Heart left ventricle (tissue), 16 donors: ENCODE data around the gene PDE3A. TPM values are rescaled to one million over a fixed set of nuclear protein-coding genes. Genes with fewer than 3 reads are reported as not detected.

Experiments
- ATAC-seq, 4 donors: fragments of 200-7000 bp; cut with Tn5 transposase; one replicate each; pipeline ENCODE4 v1.9.1; 2020 to 2022; ENCODE audit warnings: moderate library complexity in 4 of 4, mild to moderate bottlenecking in 3 of 4, moderate number of reproducible peaks in 1 of 4
- DNase-seq, 5 donors: peaks; one replicate each; pipeline ENCODE4 v3.0.0-alpha.2; 2020
- H3K27ac ChIP-seq, 12 donors: fragments of 200-600 bp; sonication (generic) in 4 of 12; one replicate each; pipeline versions ENCODE4 v1.5.0 to v1.8.0; 2016 to 2022; ENCODE audit warnings: mild to moderate bottlenecking in 2 of 12
- H3K27me3 ChIP-seq, 9 donors: fragments of 200-600 bp; sonication (generic) in 2 of 9; one replicate each; pipeline versions ENCODE4 v1.5.1 to v1.8.0; 2016 to 2022; ENCODE audit warnings: mild to moderate bottlenecking in 3 of 9
- H3K36me3 ChIP-seq, 9 donors: fragments of 200-600 bp; sonication (generic) in 2 of 9; one replicate each; pipeline versions ENCODE4 v1.5.0 to v1.8.0; 2018 to 2022; ENCODE audit warnings: mild to moderate bottlenecking in 2 of 9
- H3K4me1 ChIP-seq, 12 donors: fragments of 200-600 bp; sonication (generic) in 4 of 12; one replicate each; pipeline versions ENCODE4 v1.5.0 to v1.8.0; 2016 to 2022; ENCODE audit warnings: mild to moderate bottlenecking in 3 of 12
- H3K4me3 ChIP-seq, 12 donors: fragments of 200-600 bp; sonication (generic) in 4 of 12; one replicate each; pipeline versions ENCODE4 v1.5.0 to v1.8.0; 2017 to 2022; ENCODE audit warnings: mild to moderate bottlenecking in 9 of 12, moderate library complexity in 4 of 12
- H3K9me3 ChIP-seq, 12 donors: fragments of 200-600 bp; sonication (generic) in 4 of 12; one replicate each; pipeline versions ENCODE4 v1.5.0 to v1.8.0; 2016 to 2022; ENCODE audit warnings: mild to moderate bottlenecking in 1 of 12
- POLR2A ChIP-seq, 2 donors: fragments of 450-650 bp; IDR thresholded peaks; one replicate each; pipeline ENCODE4 v1.6.1; 2017; ENCODE audit warnings: antibody characterized with exemption in 2 of 2, mild to moderate bottlenecking in 2 of 2, moderate library complexity in 2 of 2
- WGBS, 4 donors: extraction: QIAGEN DNeasy Blood & Tissue Kit in 2 of 4; methylation state at CpG; one replicate each; pipeline versions ENCODE4 v1.1.5 to v1.1.7; 2013 to 2018; 5-methylcytosine and 5-hydroxymethylcytosine counted together
- intact Hi-C, 10 donors: fragments of 100-400 bp; cut with DNase I; formaldehyde crosslinking; loops; one replicate each; pipeline versions ENCODE4 v1.11.1 to v1.14.2; 2022
- polyA plus RNA-seq, 2 donors: library from polyadenylated mRNA; stranded (reverse); fragments of 200-250 nt; gene quantifications; one replicate each; pipeline ENCODE4 v1.2.3, GENCODE V29; 2013
- total RNA-seq, 9 donors: library from RNA; depleted of rRNA in 2 of 9; stranded (reverse); fragments of >200 nt in 2 of 9; fragmentation: NEBNext Ultra II Directional in 3 of 9; extraction: Animal tissue kit (Norgen Biotek cat#: 25700) in 3 of 9; gene quantifications; one replicate each; pipeline versions ENCODE4 v1.1.0 to v1.2.4, GENCODE V29; 2016 to 2023
- TF ChIP-seq, protein P1 (sequence below), 12 donors: fragments of 200-600 bp; sonication (generic) in 4 of 12; IDR thresholded peaks; one replicate each; pipeline versions ENCODE4 v1.5.0 to v1.8.0; 2018 to 2022; ENCODE audit warnings: antibody characterized with exemption in 12 of 12, mild to moderate bottlenecking in 5 of 12
- donor health status: ischemic (EF 13 %, LVEDD 7.1; RV severe dilation, severe dysfunction).
- donor health status: healthy with polysubstance abuse.
- donor health status: DM: no; HTN: yes; CAD: no.
- donor health status: DM: no; HTN: no; CAD: no.
- donor health status: ischemic (EF 25% LVEDD 6.9; RV normal size, moderate dysfunction).
- donor health status: ischemic (EF 25% LVEDD 5.7; RV mildly dilated, moderate dysfunction).
- donor health status: healthy.
- donor health status: DM: yes; HTN: yes; CAD: no.
- donor health status: ischemic (EF 35%, LVEDD 5.7; RV mildly dilated, moderate dysfunction).
- donor health status: nonischemic (EF 11% LVEDD 7.7; RV severe dilation, severe dysfunction).
- donor health status: DM: yes; HTN: yes; CAD: no.
- donor health status: PGD.
- donor health status: ischemic (EF 29% LVEDD 5.4; RV normal size, mild dysfunction).
- donor health status: nonischemic (EF 23%, LVEDD 6.1; RV moderate dilation, normal function).

The PDE3A gene
- total and polyA plus RNA-seq, 11 donors, result 44.5 to 295 (median 183) TPM

DNA sequence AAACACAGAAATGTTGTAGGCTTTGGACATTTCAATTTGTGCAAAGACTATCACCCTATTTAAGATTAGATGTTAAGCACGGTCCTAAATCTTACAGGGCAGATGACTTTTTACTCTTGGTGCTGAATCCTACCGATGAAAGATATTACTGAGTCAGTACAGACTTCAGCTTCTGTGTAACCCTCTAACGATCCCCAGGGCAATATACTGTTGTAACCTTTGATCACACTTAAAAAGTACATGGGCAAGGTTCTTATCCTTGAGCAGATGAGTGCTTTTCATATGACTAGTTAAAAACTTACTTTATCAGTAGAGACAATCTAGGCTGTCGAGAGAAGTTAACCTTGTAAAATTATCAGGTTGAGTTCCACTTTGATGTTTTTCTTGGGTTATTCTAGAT lies 22.5 kb downstream of the PDE3A start:
- H3K4me1 ChIP-seq, result peaks cover 0 to 54% (median 20%) of the 10 kb centered on the region in 12 donors
- no peaks in the 10 kb centered on the region for H3K36me3 ChIP-seq
- DNase-seq (no peak), ATAC-seq (peak in 3 of 4 donors; percentile 22 to 38 (median 38))
- H3K27me3 ChIP-seq, result no peaks in the 10 kb centered on the region
- no peaks in the 10 kb centered on the region for H3K9me3 ChIP-seq
- TF ChIP-seq, protein P1, sequence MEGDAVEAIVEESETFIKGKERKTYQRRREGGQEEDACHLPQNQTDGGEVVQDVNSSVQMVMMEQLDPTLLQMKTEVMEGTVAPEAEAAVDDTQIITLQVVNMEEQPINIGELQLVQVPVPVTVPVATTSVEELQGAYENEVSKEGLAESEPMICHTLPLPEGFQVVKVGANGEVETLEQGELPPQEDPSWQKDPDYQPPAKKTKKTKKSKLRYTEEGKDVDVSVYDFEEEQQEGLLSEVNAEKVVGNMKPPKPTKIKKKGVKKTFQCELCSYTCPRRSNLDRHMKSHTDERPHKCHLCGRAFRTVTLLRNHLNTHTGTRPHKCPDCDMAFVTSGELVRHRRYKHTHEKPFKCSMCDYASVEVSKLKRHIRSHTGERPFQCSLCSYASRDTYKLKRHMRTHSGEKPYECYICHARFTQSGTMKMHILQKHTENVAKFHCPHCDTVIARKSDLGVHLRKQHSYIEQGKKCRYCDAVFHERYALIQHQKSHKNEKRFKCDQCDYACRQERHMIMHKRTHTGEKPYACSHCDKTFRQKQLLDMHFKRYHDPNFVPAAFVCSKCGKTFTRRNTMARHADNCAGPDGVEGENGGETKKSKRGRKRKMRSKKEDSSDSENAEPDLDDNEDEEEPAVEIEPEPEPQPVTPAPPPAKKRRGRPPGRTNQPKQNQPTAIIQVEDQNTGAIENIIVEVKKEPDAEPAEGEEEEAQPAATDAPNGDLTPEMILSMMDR (IDR thresholded peaks at IDR 0.05), result no peak
- no peak for TF ChIP-seq POLR2A (IDR thresholded peaks at IDR 0.05)
- peak overlapping the region in 4 of 12 donors; percentile 4 to 19 (median 8) for H3K4me3 ChIP-seq
- intact Hi-C loops, result no loop called here
- H3K27ac ChIP-seq, result peak overlapping the region in 11 of 12 donors; percentile 4 to 81 (median 63)
- WGBS, 4 donors, result 37 to 44% (median 38%) methylated on average over 4 of the region's 4 CpGs

DNA sequence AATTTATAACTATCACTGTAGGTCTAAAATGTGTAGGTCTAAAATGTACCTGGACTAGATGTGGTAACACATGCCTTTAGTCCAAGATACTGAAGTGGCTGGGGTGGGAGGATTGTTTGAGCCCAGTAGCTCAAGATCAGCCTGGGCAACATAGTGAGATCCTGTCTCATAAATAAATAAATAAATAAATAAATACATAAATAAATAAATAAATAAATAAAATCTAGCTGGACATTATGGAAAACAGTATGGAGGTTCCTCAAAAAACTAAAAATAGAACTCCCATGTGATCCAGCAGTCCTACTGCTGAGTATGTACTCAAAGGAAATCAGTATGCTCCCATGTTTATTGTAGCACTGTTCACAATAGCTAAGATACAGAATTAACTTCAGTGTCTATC lies 24.0 kb downstream of the PDE3A start:
- H3K27me3 ChIP-seq, result no peaks in the 10 kb centered on the region
- DNase-seq (no peak), ATAC-seq (no peak)
- intact Hi-C loops, result no loop called here
- peaks cover 0 to 52% (median 20%) of the 10 kb centered on the region in 12 donors for H3K4me1 ChIP-seq
- H3K27ac ChIP-seq, result peak overlapping the region in 7 of 12 donors; percentile 1 to 83 (median 58)
- H3K9me3 ChIP-seq, result no peaks in the 10 kb centered on the region
- no peak overlapping the region for H3K4me3 ChIP-seq
- no peaks in the 10 kb centered on the region for H3K36me3 ChIP-seq
- TF ChIP-seq, protein P1 (IDR thresholded peaks at IDR 0.05), result no peak
- TF ChIP-seq POLR2A (IDR thresholded peaks at IDR 0.05), result no peak

DNA sequence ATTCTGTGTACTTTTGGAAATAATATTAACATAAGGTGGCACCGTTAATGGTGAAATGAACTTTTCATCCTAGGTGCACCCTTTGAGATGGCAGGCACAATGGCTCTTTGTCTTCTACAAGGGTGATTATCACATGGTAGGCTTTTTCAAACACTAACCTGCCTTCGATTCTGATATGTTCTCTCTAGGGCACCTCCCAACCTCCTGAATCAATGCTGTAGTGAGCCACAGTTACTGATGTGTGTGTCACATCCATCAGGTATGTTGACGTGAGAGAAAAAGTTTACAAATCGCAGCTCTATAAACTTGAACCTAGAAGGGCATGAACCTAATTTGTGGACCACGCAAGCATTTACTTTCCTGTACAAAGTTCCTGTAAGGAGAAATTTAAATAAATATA lies 25.4 kb downstream of the PDE3A start:
- Histone ChIP-seq H3K27me3 (no peaks in the 10 kb centered on the region), H3K27ac (peak overlapping the region in 9 of 12 donors; percentile 14 to 83 (median 77)), H3K4me3 (no peak overlapping the region), H3K9me3 (no peaks in the 10 kb centered on the region), H3K36me3 (no peaks in the 10 kb centered on the region), H3K4me1 (peaks cover 0 to 48% (median 28%) of the 10 kb centered on the region in 12 donors)
- TF ChIP-seq POLR2A (IDR thresholded peaks at IDR 0.05), result no peak
- TF ChIP-seq, protein P1 (IDR thresholded peaks at IDR 0.05), result no peak
- DNase-seq (no peak), ATAC-seq (peak in 1 of 4 donors; percentile 20)
- intact Hi-C loops, result no loop called here
- 57 to 76% (median 67%) methylated on average over 5 of the region's 5 CpGs for WGBS, 4 donors

DNA sequence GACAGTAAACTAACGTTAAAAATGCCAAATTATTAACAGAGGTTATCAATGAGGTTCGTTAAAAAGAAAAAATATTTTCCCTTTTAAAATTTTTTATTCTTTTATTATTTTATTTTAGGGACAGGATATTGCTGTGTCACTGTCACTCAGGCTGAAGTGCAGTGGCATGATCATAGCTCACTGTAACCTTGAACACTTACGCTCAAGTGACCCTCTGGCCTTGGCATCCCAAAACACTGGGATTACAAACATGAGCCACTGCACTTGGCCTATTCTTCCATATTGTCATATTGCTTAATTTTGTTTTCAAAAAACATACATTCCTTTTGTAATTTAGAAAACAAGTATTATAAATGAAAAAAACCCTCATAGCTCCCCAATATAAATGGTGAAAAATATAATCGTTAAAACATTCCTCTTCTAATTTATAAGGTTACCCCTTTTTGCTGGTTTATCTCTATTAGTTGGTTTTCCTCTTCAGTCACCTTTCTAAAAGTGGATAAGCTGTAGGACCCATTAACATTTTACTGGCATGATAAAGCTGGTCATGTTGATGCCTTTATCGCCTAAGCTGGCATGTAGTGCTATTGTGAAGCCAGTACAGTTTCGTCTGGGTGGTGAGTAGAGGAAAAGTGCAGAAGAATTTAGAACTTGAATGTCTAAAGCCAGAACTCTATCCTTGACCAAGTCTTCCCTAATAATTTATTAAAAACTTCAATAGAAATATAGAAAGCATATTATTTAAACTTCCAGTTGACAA lies 27.6 kb downstream of the PDE3A start:
- Histone ChIP-seq H3K9me3 (no peaks in the 10 kb centered on the region), H3K4me1 (peaks cover 0 to 34% (median 17%) of the 10 kb centered on the region in 12 donors), H3K36me3 (no peaks in the 10 kb centered on the region), H3K27me3 (no peaks in the 10 kb centered on the region), H3K27ac (peak overlapping the region; percentile 49 to 86 (median 76)), H3K4me3 (peak overlapping the region in 2 of 12 donors; percentile 7)
- TF ChIP-seq POLR2A (IDR thresholded peaks at IDR 0.05), result no peak
- TF ChIP-seq, protein P1 (IDR thresholded peaks at IDR 0.05), result no peak
- DNase-seq, result peak in 4 of 5 donors; percentile 36 to 58 (median 44)
- 53 to 60% (median 57%) methylated on average over 6 of the region's 6 CpGs for WGBS, 4 donors
- intact Hi-C loops, result no loop called here
- ATAC-seq, result peak; percentile 78 to 93 (median 80)
